ENCODE measurements around the gene MAPK14. TPM values are rescaled to one million over a fixed set of nuclear protein-coding genes. Genes with fewer than 3 reads are reported as not detected.

Gene MAPK14
- total and polyA plus RNA-seq, 10 of the 15 experiments (the other 5 are each of a cell fraction or from before 2014, with no cell fraction given): 12.5 to 59.5 (median 43.0) TPM

DNA sequence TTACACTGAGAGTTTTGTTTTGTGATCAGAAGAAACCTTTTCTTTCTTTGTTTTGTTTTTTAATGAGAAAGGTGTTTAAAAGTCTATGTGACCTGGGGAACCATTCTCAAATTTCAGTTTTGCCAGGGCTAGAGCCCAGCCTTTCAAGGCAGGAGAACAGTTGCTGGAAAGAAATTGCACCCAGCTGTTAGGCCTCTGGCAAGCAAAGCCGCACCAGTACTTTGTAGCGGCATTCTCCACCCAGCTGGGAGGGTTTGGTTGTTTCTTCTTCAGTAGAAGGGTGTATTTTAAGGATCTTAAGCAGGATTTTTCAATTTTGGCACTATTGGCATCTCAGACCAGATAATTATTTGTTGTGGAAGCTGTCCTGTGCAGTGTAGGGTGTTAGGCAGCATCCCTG lies 86.1 kb downstream of the MAPK14 start:
- CTCF ChIA-PET: interaction anchor here (1.1 to 4.1 kb wide), 6 partner anchors 8 to 82 kb away, joined by 3 to 33 read pairs (median 4); no protein-coding TSS in a partner anchor
- H4K20me1 ChIP-seq (ENCODE audit: control insufficient read depth, insufficient read depth): no peaks in the 10 kb centered on the region
- 97% methylated on average over 2 of the region's 2 CpGs for WGBS (ENCODE audit: insufficient coverage, insufficient replicate concordance, low lambda C conversion rate, missing lambda C conversion rate)
- H3K4me3 ChIP-seq: no peak overlapping the region
- ATAC-seq (no peak), FAIRE-seq (no peak), DNase-seq (ENCODE audit: low read depth, low spot score) (no peak)
- in situ Hi-C loops (cut with MboI): no loop called here
- H2AFZ ChIP-seq (ENCODE audit: control insufficient read depth, low read depth, low read length): no peak overlapping the region
- H3K9me3 ChIP-seq (replicated peaks; ENCODE audit: control insufficient read depth, insufficient read depth, low read length): no peaks in the 10 kb centered on the region
- H3K36me3 ChIP-seq (ENCODE audit: control insufficient read depth in 2 of 2, insufficient read depth in 2 of 2, low read length in 1 of 2): peaks cover 0 to 12% of the 10 kb centered on the region in 2 experiments; a peak in 3 of 4 replicates
- H3K27me3 ChIP-seq (replicated peaks in 1 of 2; ENCODE audit: control insufficient read depth in 2 of 2, insufficient read depth in 2 of 2, low read length in 1 of 2): no peaks in the 10 kb centered on the region
- peak overlapping the region; percentile 58 for H3K27ac ChIP-seq (ENCODE audit: control insufficient read depth, insufficient read depth)
- POLR2A ChIA-PET: interaction anchor here (0.8 to 1.3 kb wide), 2 partner anchors 20 to 85 kb away, joined by 3 to 12 read pairs; no protein-coding TSS in a partner anchor
- RAD21 ChIA-PET (ENCODE audit: unreplicated experiment): interaction anchor here (1.1 to 1.9 kb wide), 2 partner anchors 18 to 85 kb away, joined by 9 read pairs; partner anchors contain the start of gene MAPK14
- peaks cover 45% of the 10 kb centered on the region for H3K4me1 ChIP-seq (ENCODE audit: control insufficient read depth, insufficient read depth, low read length)
- intact Hi-C loops (cut with micrococcal nuclease; ENCODE audit: unreplicated experiment): no loop called here
- BruUV-seq (replicated peaks): no TSS peak
- SMC1A ChIA-PET (ENCODE audit: uncharacterized antibody, unreplicated experiment): interaction anchor here (1.1 to 3.7 kb wide), 3 partner anchors 8 to 86 kb away, joined by 4 to 23 read pairs (median 4); partner anchors contain the start of gene MAPK14
- H3K4me2 ChIP-seq (ENCODE audit: control insufficient read depth, insufficient read depth): no peak overlapping the region; the same call in 1 of the 2 replicates
- TF ChIP-seq RBBP5 (conservative IDR thresholded peaks at IDR 0.05) (no peak), YY1 (IDR thresholded peaks at IDR 0.05; ENCODE audit: low read depth, low read length) (no peak), PRDM15 (CRISPR knock-in tag; IDR thresholded peaks at IDR 0.05) (no peak), CREB1 (IDR thresholded peaks at IDR 0.05; ENCODE audit: low read depth) (no peak), GABPA (IDR thresholded peaks at IDR 0.05; ENCODE audit: low read depth) (no peak)
- H3K79me2 ChIP-seq (ENCODE audit: control insufficient read depth, insufficient read depth, low read length): no peaks in the 10 kb centered on the region
- no peak overlapping the region for H3K9ac ChIP-seq (ENCODE audit: control insufficient read depth, insufficient read depth, low read length)
